Spleen (tissue), 11 donors: ENCODE measurements around the gene CRAT. TPM values are rescaled to one million over a fixed set of nuclear protein-coding genes. Genes with fewer than 3 reads are reported as not detected.

Experiments used
- DNase-seq: peaks from one replicate; pipeline ENCODE4 v3.0.0-alpha.2; 2020
- H3K27ac ChIP-seq, 8 donors: fragments of 200-600 bp; sonication (generic) in 7 of 8; 1 replicate in 4 of 8; 2 replicates in 4 of 8; pipeline versions ENCODE4 v1.5.0 to v1.8.0; 2016 to 2021; ENCODE audit warnings: inconsistent platforms in 4 of 8, mild to moderate bottlenecking in 4 of 8, moderate library complexity in 1 of 8
- H3K27me3 ChIP-seq, 7 donors: fragments of 200-600 bp; sonication (generic) in 6 of 7; replicated peaks in 1 of 7; 1 replicate in 4 of 7; 2 replicates in 3 of 7; pipeline versions ENCODE4 v1.5.0 to v1.8.0; 2016 to 2021; ENCODE audit warnings: inconsistent platforms in 3 of 7, mild to moderate bottlenecking in 1 of 7
- H3K36me3 ChIP-seq, 6 donors: fragments of 200-600 bp; sonication (generic) in 5 of 6; 1 replicate in 4 of 6; 2 replicates in 2 of 6; pipeline versions ENCODE4 v1.5.0 to v1.8.0; 2016 to 2021; ENCODE audit warnings: inconsistent platforms in 2 of 6
- H3K4me1 ChIP-seq, 6 donors: fragments of 200-600 bp; sonication (generic) in 5 of 6; 1 replicate in 3 of 6; 2 replicates in 3 of 6; pipeline versions ENCODE4 v1.5.0 to v1.8.0; 2016 to 2021; ENCODE audit warnings: inconsistent platforms in 3 of 6
- H3K4me3 ChIP-seq, 8 donors: fragments of 200-600 bp; sonication (generic) in 7 of 8; 1 replicate in 4 of 8; 2 replicates in 4 of 8; pipeline versions ENCODE4 v1.5.0 to v1.8.0; 2016 to 2021; ENCODE audit warnings: inconsistent platforms in 4 of 8, mild to moderate bottlenecking in 4 of 8, moderate library complexity in 2 of 8
- H3K9me3 ChIP-seq, 8 donors: fragments of 200-600 bp; sonication (generic) in 7 of 8; 1 replicate in 4 of 8; 2 replicates in 4 of 8; pipeline versions ENCODE4 v1.5.0 to v1.8.0; 2016 to 2021; ENCODE audit warnings: inconsistent platforms in 4 of 8
- POLR2A ChIP-seq, 3 donors: fragments of 450-650 bp; IDR thresholded peaks; one replicate each; pipeline ENCODE4 v1.5.1; 2017; ENCODE audit warnings: antibody characterized with exemption in 3 of 3, mild to moderate bottlenecking in 1 of 3
- POLR2AphosphoS5 ChIP-seq, 3 donors: sonication (generic); formaldehyde crosslinking; IDR thresholded peaks; one replicate each; pipeline ENCODE4 v1.5.1; 2017; ENCODE audit warnings: antibody characterized with exemption in 3 of 3
- WGBS, 5 donors: extraction: QIAGEN DNeasy Blood & Tissue Kit in 3 of 5; methylation state at CpG; one replicate each; pipeline versions ENCODE4 v1.1.5 to v1.1.7; 2013 to 2018; 5-methylcytosine and 5-hydroxymethylcytosine counted together
- intact Hi-C: fragments of 100-400 bp; cut with DNase I; formaldehyde crosslinking; loops from one replicate; pipeline ENCODE4 v1.15.0; 2023; ENCODE audit warnings: low total_unique reads
- polyA plus RNA-seq, 3 donors: library from polyadenylated mRNA; stranded (reverse); fragments of 200-250 nt; gene quantifications; one replicate each; pipeline ENCODE4 v1.2.1, GENCODE V29; 2013
- total RNA-seq, 7 donors: library from RNA; depleted of rRNA in 3 of 7; stranded (reverse); fragments of >200 nt in 3 of 7; fragmentation: NEBNext Ultra II Directional in 4 of 7; extraction: Animal tissue kit (Norgen Biotek cat#: 25700) in 4 of 7; gene quantifications; one replicate each; pipeline versions ENCODE4 v1.1.0 to v1.2.1, GENCODE V29; 2016 to 2021
- TF ChIP-seq, protein P1 (sequence below), 11 experiments: fragments of 200-600 bp in 7 of 11; fragments of 450-650 bp in 4 of 11; sonication (generic) in 4 of 11; IDR thresholded peaks in 8 of 11; conservative IDR thresholded peaks in 3 of 11; 1 replicate in 7 of 11; 2 replicates in 4 of 11; pipeline versions ENCODE4 v1.4.0 to v1.8.0; 2016 to 2021; ENCODE audit warnings: antibody characterized with exemption in 11 of 11, inconsistent platforms in 4 of 11, mild to moderate bottlenecking in 1 of 11
- donor health status: healthy with polysubstance abuse.
- donor health status: DM: no; HTN: no; CAD: no; lungs with moderate emphysema.
- donor health status: DM: no; HTN: no; CAD: no.
- donor health status: Bipolar disorder and iron deficiency.
- donor health status: healthy.
- donor health status: DM: no; HTN: no; CAD: no.
- donor health status: DM: yes; HTN: yes; CAD: no.

Gene CRAT
- total and polyA plus RNA-seq, 10 donors, result 5.7 to 32.3 (median 15.7) TPM

DNA sequence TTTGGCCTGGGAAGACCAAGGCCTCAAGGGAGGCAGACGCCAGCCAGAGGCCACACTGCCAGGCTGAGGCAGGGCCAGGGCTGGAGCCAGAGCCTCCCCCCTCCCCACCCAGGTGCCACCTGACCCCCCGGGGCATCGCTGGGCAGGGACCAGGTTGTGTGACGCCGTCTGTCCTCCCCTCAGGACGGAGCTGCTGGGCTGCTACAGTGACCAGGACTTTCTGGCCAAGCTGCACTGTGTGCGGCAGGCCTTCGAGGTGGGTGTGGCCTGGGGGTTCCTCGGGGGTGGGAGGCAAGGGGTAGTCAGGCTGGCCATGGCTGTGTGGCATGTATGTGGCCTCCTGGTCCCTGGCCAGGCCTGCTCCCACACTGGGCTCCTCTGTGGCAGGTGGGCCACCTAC is 47.5 kb downstream of the CRAT start:
- Histone ChIP-seq H3K9me3 (no peaks in the 10 kb centered on the region), H3K4me3 (no peak overlapping the region), H3K36me3 (peaks cover 0 to 95% (median 77%) of the 10 kb centered on the region in 6 donors), H3K27me3 (no peaks in the 10 kb centered on the region), H3K27ac (no peak overlapping the region), H3K4me1 (peaks cover 0 to 5% (median under 1%) of the 10 kb centered on the region in 6 donors)
- intact Hi-C loops, result no loop called here
- DNase-seq, result peak; percentile 60
- WGBS, 5 donors, result 95 to 100% (median 98%) methylated on average over 6 to 9 of the region's 9 CpGs
- TF ChIP-seq POLR2A (IDR thresholded peaks at IDR 0.05) (no peak), POLR2AphosphoS5 (IDR thresholded peaks at IDR 0.05) (peak in 1 of 3 donors; percentile 14)

DNA sequence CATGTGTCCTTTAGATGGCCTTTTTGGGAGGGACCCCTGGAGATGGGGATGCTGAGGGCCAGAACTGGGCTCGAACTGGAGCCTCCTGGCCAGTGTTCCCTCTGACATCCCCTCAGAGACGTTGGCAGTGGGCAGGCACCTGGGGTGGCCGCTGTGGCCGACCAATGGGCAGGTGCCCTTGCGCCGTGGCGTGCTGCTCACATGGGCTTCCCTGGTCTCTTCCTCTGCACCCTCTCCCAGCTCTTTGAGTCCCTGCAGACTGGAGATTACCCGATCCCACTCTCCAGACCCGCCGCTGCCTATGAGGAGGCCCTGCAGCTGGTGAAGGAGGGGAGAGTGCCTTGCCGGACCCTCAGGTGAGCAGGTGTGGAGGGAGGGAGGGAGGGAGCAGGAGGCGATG is 49.6 kb downstream of the CRAT start:
- Histone ChIP-seq H3K9me3 (no peaks in the 10 kb centered on the region), H3K4me1 (no peaks in the 10 kb centered on the region), H3K27ac (no peak overlapping the region), H3K4me3 (no peak overlapping the region), H3K27me3 (no peaks in the 10 kb centered on the region), H3K36me3 (peaks cover 0 to 94% (median 76%) of the 10 kb centered on the region in 6 donors)
- DNase-seq, result no peak
- TF ChIP-seq POLR2AphosphoS5 (IDR thresholded peaks at IDR 0.05) (peak in 1 of 3 donors; percentile 12), POLR2A (IDR thresholded peaks at IDR 0.05) (no peak)
- TF ChIP-seq, protein P1, sequence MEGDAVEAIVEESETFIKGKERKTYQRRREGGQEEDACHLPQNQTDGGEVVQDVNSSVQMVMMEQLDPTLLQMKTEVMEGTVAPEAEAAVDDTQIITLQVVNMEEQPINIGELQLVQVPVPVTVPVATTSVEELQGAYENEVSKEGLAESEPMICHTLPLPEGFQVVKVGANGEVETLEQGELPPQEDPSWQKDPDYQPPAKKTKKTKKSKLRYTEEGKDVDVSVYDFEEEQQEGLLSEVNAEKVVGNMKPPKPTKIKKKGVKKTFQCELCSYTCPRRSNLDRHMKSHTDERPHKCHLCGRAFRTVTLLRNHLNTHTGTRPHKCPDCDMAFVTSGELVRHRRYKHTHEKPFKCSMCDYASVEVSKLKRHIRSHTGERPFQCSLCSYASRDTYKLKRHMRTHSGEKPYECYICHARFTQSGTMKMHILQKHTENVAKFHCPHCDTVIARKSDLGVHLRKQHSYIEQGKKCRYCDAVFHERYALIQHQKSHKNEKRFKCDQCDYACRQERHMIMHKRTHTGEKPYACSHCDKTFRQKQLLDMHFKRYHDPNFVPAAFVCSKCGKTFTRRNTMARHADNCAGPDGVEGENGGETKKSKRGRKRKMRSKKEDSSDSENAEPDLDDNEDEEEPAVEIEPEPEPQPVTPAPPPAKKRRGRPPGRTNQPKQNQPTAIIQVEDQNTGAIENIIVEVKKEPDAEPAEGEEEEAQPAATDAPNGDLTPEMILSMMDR (IDR thresholded peaks at IDR 0.05 in 8 of 11, conservative IDR thresholded peaks at IDR 0.05 in 3 of 11), result no peak
- WGBS, 5 donors, result 94 to 98% (median 95%) methylated on average over 9 to 12 of the region's 12 CpGs
- intact Hi-C loops, result no loop called here

DNA sequence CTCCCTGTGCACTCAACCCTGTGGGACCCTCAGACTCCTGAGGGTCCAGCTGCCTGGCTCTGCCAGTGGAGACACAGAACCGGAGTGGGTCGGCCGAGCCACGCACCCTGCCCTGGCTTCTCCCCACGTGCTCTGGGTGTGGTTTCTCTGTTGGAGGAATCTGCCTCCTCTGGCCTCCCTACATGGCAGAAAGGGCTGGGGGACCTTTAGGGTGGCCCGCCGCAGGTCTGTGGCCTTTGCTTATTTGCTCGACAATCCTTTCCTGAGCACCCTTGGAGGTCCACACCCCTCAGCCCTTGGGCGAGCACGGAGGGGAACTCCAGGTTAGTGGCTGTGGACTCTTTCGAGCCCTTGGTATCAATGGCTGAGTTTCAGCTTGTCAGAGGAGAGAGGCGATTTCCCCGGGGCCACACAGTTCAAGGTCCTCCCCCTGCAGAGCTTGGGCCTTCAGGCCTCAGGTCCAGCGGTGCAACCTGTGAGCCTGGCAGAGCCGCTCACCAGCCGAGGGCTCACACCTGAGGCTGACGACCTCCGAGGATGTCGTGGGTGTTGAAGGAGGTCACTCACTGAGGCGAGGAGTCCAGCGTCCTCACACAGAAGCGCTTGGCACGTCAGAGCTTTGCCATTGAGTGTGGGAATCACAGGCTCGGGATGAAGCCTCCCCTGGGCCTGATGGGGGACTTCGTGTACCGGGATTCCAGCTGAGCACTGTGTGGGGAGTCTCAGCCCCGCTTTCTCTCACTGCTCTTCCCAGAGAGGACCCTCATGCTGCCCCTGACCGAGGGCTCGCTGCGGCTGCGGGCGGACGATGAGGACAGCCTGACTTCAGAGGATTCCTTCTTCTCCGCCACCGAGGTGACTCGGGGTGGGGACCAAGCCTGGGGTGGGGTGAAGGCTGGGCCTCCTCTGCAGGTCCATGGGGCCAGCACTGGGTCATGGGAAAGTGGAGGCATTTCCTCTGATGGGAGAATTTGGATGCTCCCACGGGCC is 50.5 kb downstream of the CRAT start:
- H3K36me3 ChIP-seq, result peaks cover 0 to 94% (median 67%) of the 10 kb centered on the region in 6 donors
- TF ChIP-seq POLR2A (IDR thresholded peaks at IDR 0.05), result no peak
- TF ChIP-seq, protein P1 (IDR thresholded peaks at IDR 0.05 in 8 of 11, conservative IDR thresholded peaks at IDR 0.05 in 3 of 11), result no peak
- TF ChIP-seq POLR2AphosphoS5 (IDR thresholded peaks at IDR 0.05), result no peak
- no peaks in the 10 kb centered on the region for H3K9me3 ChIP-seq
- H3K4me3 ChIP-seq, result no peak overlapping the region
- H3K4me1 ChIP-seq, result no peaks in the 10 kb centered on the region
- intact Hi-C loops, result no loop called here
- DNase-seq, result no peak
- no peak overlapping the region for H3K27ac ChIP-seq
- WGBS, 5 donors, result 94 to 97% (median 96%) methylated on average over 24 to 37 of the region's 37 CpGs
- no peaks in the 10 kb centered on the region for H3K27me3 ChIP-seq

DNA sequence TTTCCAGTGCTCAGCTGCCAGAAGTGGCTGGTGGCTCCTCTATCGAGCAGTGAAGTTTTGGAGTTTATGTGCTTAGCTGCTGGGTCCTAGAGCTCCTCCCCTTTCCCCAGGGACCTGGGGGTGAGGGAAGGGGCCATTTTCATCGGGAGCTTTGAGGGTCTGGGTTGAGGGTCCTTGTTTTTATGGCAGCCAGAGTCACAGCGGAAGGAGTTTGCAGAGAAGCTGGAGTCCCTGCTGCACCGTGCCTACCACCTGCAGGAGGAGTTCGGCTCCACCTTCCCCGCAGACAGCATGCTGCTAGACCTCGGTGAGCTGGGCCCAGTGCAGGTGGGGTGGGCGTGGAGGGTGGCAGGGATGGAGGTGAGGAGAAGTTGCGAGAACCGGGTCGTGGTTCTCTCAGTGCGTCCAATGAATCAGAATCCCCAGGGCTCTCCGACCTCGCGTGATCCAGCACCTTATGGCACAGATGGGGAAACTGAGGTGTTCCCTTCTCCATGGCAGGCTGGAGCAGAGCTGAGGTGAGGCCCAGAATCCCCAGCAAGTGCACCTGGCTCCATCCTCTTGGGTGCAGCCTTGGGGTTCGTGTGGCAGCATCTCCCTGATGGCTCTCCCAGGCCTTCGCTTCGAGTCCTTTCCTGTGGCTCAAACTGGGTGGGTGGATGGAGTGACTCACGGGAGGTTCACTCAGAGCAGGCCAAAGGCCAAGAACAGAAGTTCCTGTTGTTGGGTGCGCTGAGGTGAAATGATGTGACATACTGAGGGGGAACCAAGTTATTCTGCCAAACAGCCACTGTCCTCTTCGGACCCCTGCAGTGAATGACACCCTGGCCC is 51.4 kb downstream of the CRAT start:
- Histone ChIP-seq H3K27me3 (no peaks in the 10 kb centered on the region), H3K4me1 (no peaks in the 10 kb centered on the region), H3K4me3 (no peak overlapping the region), H3K9me3 (no peaks in the 10 kb centered on the region), H3K27ac (no peak overlapping the region), H3K36me3 (peaks cover 0 to 94% (median 65%) of the 10 kb centered on the region in 6 donors)
- intact Hi-C loops, result no loop called here
- 83 to 94% (median 89%) methylated on average over 21 of the region's 21 CpGs for WGBS, 5 donors
- TF ChIP-seq POLR2AphosphoS5 (IDR thresholded peaks at IDR 0.05), result no peak
- TF ChIP-seq, protein P1 (IDR thresholded peaks at IDR 0.05 in 8 of 11, conservative IDR thresholded peaks at IDR 0.05 in 3 of 11), result no peak
- no peak for TF ChIP-seq POLR2A (IDR thresholded peaks at IDR 0.05)
- no peak for DNase-seq
